ENCODE results near the gene HLA-DMA. TPM values are rescaled to one million over a fixed set of nuclear protein-coding genes. Genes with fewer than 3 reads are reported as not detected.

Gene HLA-DMA
- total and polyA plus RNA-seq, 2 of the 4 experiments (the other 2 are of a cell fraction), result 2.3 to 8.3 TPM

DNA sequence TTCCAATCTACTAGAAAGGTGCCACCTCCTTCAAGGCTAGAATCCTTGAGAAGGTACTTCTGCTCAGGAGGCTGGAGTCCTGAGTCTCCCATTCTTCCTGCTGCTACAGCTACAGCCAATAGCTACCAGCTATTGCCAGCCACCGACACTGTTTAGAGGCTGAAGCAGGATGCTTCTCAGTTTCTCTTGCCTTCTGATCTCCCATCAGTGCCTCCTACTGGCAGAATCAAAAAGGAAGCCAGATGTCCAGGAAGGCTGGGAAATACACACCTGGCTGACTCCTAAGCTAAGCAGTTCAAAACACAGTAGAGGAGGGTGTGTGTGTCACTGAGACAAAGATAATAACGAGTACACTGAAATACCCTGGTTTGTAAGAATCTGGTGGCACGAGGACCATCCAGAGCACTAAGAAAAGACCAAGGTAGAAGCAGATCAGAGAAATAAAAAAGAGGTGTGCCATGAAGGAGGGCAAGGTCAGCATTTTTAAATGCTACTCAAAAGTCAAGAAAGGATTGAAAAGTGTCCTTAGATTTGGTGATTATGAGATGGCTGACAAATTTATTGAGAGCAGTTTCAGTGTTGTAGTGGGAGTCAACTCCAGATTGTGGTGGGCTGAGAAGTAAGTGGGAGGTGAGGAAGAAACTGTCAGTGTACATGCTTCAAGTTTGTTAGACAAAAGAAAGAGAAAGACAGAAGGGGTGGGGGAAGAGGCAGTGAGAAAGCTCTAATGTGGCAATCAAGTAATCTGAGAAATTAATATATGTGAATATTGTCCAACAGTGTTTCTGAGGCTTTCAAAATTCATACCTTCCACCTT is 2.3 kb upstream of the HLA-DMA start (continued):
- TF ChIP-seq, protein P1, sequence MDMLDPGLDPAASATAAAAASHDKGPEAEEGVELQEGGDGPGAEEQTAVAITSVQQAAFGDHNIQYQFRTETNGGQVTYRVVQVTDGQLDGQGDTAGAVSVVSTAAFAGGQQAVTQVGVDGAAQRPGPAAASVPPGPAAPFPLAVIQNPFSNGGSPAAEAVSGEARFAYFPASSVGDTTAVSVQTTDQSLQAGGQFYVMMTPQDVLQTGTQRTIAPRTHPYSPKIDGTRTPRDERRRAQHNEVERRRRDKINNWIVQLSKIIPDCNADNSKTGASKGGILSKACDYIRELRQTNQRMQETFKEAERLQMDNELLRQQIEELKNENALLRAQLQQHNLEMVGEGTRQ (IDR thresholded peaks at IDR 0.05; ENCODE audit: low read depth, low read length), result no peak

DNA sequence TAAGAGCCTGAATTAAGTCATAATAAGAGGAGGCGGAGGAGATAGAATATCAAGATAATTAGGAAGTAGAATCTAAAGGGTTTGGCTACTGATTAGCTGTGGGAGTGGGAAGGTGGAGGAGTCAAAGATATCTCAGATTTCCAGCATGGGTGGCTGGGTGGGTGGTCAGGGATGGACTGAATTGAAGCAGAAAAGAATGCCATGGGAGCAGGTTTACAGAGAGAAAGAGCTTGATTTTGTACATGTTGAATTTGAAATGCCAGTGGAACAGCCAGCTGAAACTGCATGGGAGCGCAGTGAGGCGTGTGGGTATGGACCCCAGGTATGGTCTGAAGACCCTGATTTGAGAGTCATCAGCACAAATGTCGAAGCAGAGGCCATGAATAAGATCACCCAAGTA is 1.4 kb upstream of the HLA-DMA start:
- no peak overlapping the region for H4K8ac ChIP-seq (ENCODE audit: low read depth in 2 of 2, low read length in 2 of 2)
- WGBS, 2 experiments (ENCODE audit: extremely low coverage in 2 of 2, insufficient read length in 1 of 2), result 100% methylated on average over 2 of the region's 4 CpGs; no CpG with 5 or more reads in 1 of the 2 experiments
- no peak overlapping the region for H3K4me3 ChIP-seq (ENCODE audit: insufficient read depth, low read depth, low read length)
- no peak overlapping the region for H2BK20ac ChIP-seq (ENCODE audit: low read depth, low read length)
- H2BK15ac ChIP-seq (ENCODE audit: low read depth, low read length), result no peak overlapping the region
- no peaks in the 10 kb centered on the region for H3K9me3 ChIP-seq (ENCODE audit: control insufficient read depth, insufficient read depth, low read length)
- in situ Hi-C loops (cut with MboI; ENCODE audit: low sequenced_read_pairs), result loop anchor here (25.0 kb wide), 1 partner anchor 767 kb away; the partner anchor contains the start of genes AGER, AGPAT1, GPSM3 and PBX2
- H3K18ac ChIP-seq (ENCODE audit: low read depth, low read length), result no peak overlapping the region
- H2BK5ac ChIP-seq (ENCODE audit: low read depth, low read length, poor library complexity, severe bottlenecking), result no peak overlapping the region
- H3K27ac ChIP-seq (ENCODE audit: insufficient read depth, low read length), result no peak overlapping the region
- H2AFZ ChIP-seq (replicated peaks; ENCODE audit: low read length, poor library complexity), result no peak overlapping the region
- H3K9ac ChIP-seq (ENCODE audit: low read depth, low read length), result no peak overlapping the region
- H2AK5ac ChIP-seq (ENCODE audit: low read depth, low read length), result no peak overlapping the region
- H3K36me3 ChIP-seq (ENCODE audit: control insufficient read depth, insufficient read depth, low read length), result no peaks in the 10 kb centered on the region
- H3K4ac ChIP-seq (ENCODE audit: low read depth, low read length), result no peak overlapping the region
- ChIA-PET CTCF (interaction anchor here (0.6 to 2.6 kb wide), 14 partner anchors 9 to 116 kb away, joined by 3 to 22 read pairs (median 4); partner anchors contain the start of genes HLA-DMB and TAP2), POLR2A (ENCODE audit: unreplicated experiment) (interaction anchor here (1.0 to 2.6 kb wide), 2 partner anchors 18 kb away, joined by 3 to 15 read pairs; no protein-coding TSS in a partner anchor)
- BruUV-seq (replicated peaks), result no TSS peak
- TF ChIP-seq BHLHE40 (IDR thresholded peaks at IDR 0.05; ENCODE audit: low read depth, low read length) (no peak), RCOR1 (IDR thresholded peaks at IDR 0.05; ENCODE audit: insufficient replicate concordance, low read length) (no peak), NFE2L2 (IDR thresholded peaks at IDR 0.05; ENCODE audit: low read depth, low read length) (no peak)
- no peak for DNase-seq
- peaks cover 4% of the 10 kb centered on the region; the same call in 1 of the 2 replicates for H3K9me1 ChIP-seq (ENCODE audit: insufficient read depth, low read length)
- no peak overlapping the region for H2AK9ac ChIP-seq (replicated peaks; ENCODE audit: low read depth, low read length, poor library complexity)
- H3K4me2 ChIP-seq (ENCODE audit: low read depth, low read length), result no peak overlapping the region
- H3K4me1 ChIP-seq (ENCODE audit: control insufficient read depth, insufficient read depth, low read length), result peaks cover 3% of the 10 kb centered on the region; the same call in 1 of the 2 replicates
- H4K5ac ChIP-seq (ENCODE audit: low read depth, low read length), result no peak overlapping the region
- H3K23ac ChIP-seq (ENCODE audit: low read depth, low read length), result no peak overlapping the region
- no peak overlapping the region for H3K14ac ChIP-seq (replicated peaks; ENCODE audit: low read depth, low read length)
- dilution Hi-C loops (cut with HindIII; ENCODE audit: low sequenced_read_pairs, unreplicated experiment), result no loop called here
- no peaks in the 10 kb centered on the region for H3K27me3 ChIP-seq (ENCODE audit: control insufficient read depth, insufficient read depth, low read length)
- intact Hi-C loops (cut with micrococcal nuclease), result no loop called here
- no peak overlapping the region for H4K91ac ChIP-seq (ENCODE audit: insufficient read depth, low read depth, low read length)
- H2BK120ac ChIP-seq (ENCODE audit: low read depth, low read length), result no peak overlapping the region
- no peaks in the 10 kb centered on the region for H4K20me1 ChIP-seq (ENCODE audit: insufficient read depth, low read length)
- H3K56ac ChIP-seq (ENCODE audit: extremely low read depth, insufficient read depth, low read length), result no peak overlapping the region
- no peak for ATAC-seq (ENCODE audit: low read depth)
- 0 out of 4 replicates have a peak, but pooled peaks cover 0 to 3% of the 10 kb centered on the region in 2 experiments for H3K79me1 ChIP-seq (ENCODE audit: low read depth in 1 of 2, low read length in 2 of 2)
